H9 (cell line): ENCODE measurements around the gene RELL1. TPM values are rescaled to one million over a fixed set of nuclear protein-coding genes. Genes with fewer than 3 reads are reported as not detected.

ENCODE experiments used
- DNase-seq: peaks from one replicate; pipeline ENCODE4 v3.0.0-alpha.2; 2017
- H2AFZ ChIP-seq: one replicate; pipeline ENCODE4 v1.6.1; 2013; ENCODE audit warnings: mild to moderate bottlenecking, low read length, control low read depth, moderate library complexity
- H2AK5ac ChIP-seq: 2 replicates; pipeline ENCODE4 v1.6.1; 2013; ENCODE audit warnings: low read length, control low read depth, mixed read lengths; ENCODE audit not compliant: insufficient read length
- H2BK120ac ChIP-seq: one replicate; pipeline ENCODE4 v1.6.1; 2013; ENCODE audit warnings: low read depth, mild to moderate bottlenecking, low read length, control low read depth, inconsistent platforms; ENCODE audit not compliant: poor library complexity, severe bottlenecking
- H2BK12ac ChIP-seq: 2 replicates; pipeline ENCODE4 v1.6.1; 2013; ENCODE audit warnings: low read length, control low read depth, mixed read lengths, low read depth; ENCODE audit not compliant: insufficient read length
- H2BK15ac ChIP-seq: 2 replicates; pipeline ENCODE4 v1.6.1; 2013; ENCODE audit warnings: low read depth, low read length, control low read depth
- H2BK20ac ChIP-seq: one replicate; pipeline ENCODE4 v1.6.1; 2013; ENCODE audit warnings: low read depth, mild to moderate bottlenecking, low read length, control low read depth, inconsistent platforms; ENCODE audit not compliant: poor library complexity, severe bottlenecking
- H2BK5ac ChIP-seq: 2 replicates; pipeline ENCODE4 v1.6.1; 2013; ENCODE audit warnings: low read length, control low read depth, mixed read lengths; ENCODE audit not compliant: insufficient read length
- H3K14ac ChIP-seq: 2 replicates; pipeline ENCODE4 v1.6.1; 2013; ENCODE audit warnings: low read length, control low read depth; ENCODE audit not compliant: insufficient read depth
- H3K18ac ChIP-seq: 2 replicates; pipeline ENCODE4 v1.6.1; 2013; ENCODE audit warnings: low read depth, mild to moderate bottlenecking, mixed read lengths, low read length, control low read depth; ENCODE audit not compliant: insufficient read length
- H3K23ac ChIP-seq: 2 replicates; pipeline ENCODE4 v1.6.1; 2013; ENCODE audit warnings: low read length, control low read depth, mixed read lengths, low read depth; ENCODE audit not compliant: insufficient read length
- H3K23me2 ChIP-seq: 2 replicates; pipeline ENCODE4 v1.6.1; 2013; ENCODE audit warnings: low read depth, mild to moderate bottlenecking, mixed read lengths, low read length, control low read depth; ENCODE audit not compliant: insufficient read length, poor library complexity, severe bottlenecking
- H3K27ac ChIP-seq: 2 replicates; pipeline ENCODE4 v1.5.1; 2013; ENCODE audit warnings: low read length, control low read depth, mixed read lengths, low read depth; ENCODE audit not compliant: insufficient read length
- H3K27me3 ChIP-seq: 2 replicates; pipeline ENCODE4 v1.6.1; 2013; ENCODE audit warnings: low read length, control low read depth, inconsistent platforms; ENCODE audit not compliant: insufficient read depth
- H3K4ac ChIP-seq: 2 replicates; pipeline ENCODE4 v1.6.1; 2013; ENCODE audit warnings: low read depth, mild to moderate bottlenecking, control low read depth, inconsistent platforms, low read length, moderate library complexity
- H3K4me1 ChIP-seq: 2 replicates; pipeline ENCODE4 v1.6.1; 2013; ENCODE audit warnings: low read length, control low read depth, inconsistent platforms; ENCODE audit not compliant: insufficient read depth
- H3K4me2 ChIP-seq: 2 replicates; pipeline ENCODE4 v1.6.1; 2013; ENCODE audit warnings: low read length, control low read depth, mixed read lengths; ENCODE audit not compliant: insufficient read length, insufficient read depth
- H3K56ac ChIP-seq: 2 replicates; pipeline ENCODE4 v1.6.1; 2013; ENCODE audit warnings: low read depth, mild to moderate bottlenecking, mixed read lengths, low read length, control low read depth; ENCODE audit not compliant: insufficient read length
- H3K79me1 ChIP-seq: 2 replicates; pipeline ENCODE4 v1.6.1; 2013; ENCODE audit warnings: low read depth, mild to moderate bottlenecking, moderate library complexity, low read length, control low read depth, inconsistent platforms; ENCODE audit not compliant: insufficient read depth, poor library complexity, severe bottlenecking
- H3K79me2 ChIP-seq: 2 replicates; pipeline ENCODE4 v1.6.1; 2013; ENCODE audit warnings: low read length, control low read depth, inconsistent platforms; ENCODE audit not compliant: insufficient read depth
- H3K9ac ChIP-seq: 2 replicates; pipeline ENCODE4 v1.6.1; 2013; ENCODE audit warnings: low read length, control low read depth, mixed read lengths; ENCODE audit not compliant: insufficient read length; ENCODE audit errors: extremely low read depth
- H3K9me3 ChIP-seq: one replicate; pipeline ENCODE4 v1.6.1; 2013; ENCODE audit warnings: low read depth, low read length, inconsistent platforms; ENCODE audit not compliant: control insufficient read depth
- H3T11ph ChIP-seq: one replicate; pipeline ENCODE4 v1.6.1; 2013; ENCODE audit warnings: mild to moderate bottlenecking, low read length, control low read depth, inconsistent platforms
- H4K20me1 ChIP-seq: one replicate; pipeline ENCODE4 v1.6.1; 2013; ENCODE audit not compliant: control insufficient read depth, insufficient read length, insufficient read depth
- H4K5ac ChIP-seq: 2 replicates; pipeline ENCODE4 v1.6.1; 2013; ENCODE audit warnings: low read depth, mild to moderate bottlenecking, mixed read lengths, low read length, control low read depth; ENCODE audit not compliant: insufficient read length
- H4K8ac ChIP-seq: replicated peaks from 2 replicates; pipeline ENCODE4 v1.6.1; 2013; ENCODE audit warnings: low read length, control low read depth, mixed read lengths, low read depth; ENCODE audit not compliant: insufficient read length
- H4K91ac ChIP-seq: 2 replicates; pipeline ENCODE4 v1.6.1; 2013; ENCODE audit warnings: low read depth, mild to moderate bottlenecking, moderate library complexity, mixed read lengths, low read length, control low read depth; ENCODE audit not compliant: insufficient read length
- H3K27ac Mint-ChIP-seq, 3 experiments: 2 replicates in 2 of 3; 3 replicates in 1 of 3; pipeline ENCODE4 v1.8.0; 2020 to 2021; ENCODE audit warnings: mixed read lengths in 3 of 3, mild to moderate bottlenecking in 1 of 3, moderate library complexity in 1 of 3
- H3K27me3 Mint-ChIP-seq: 2 replicates; pipeline ENCODE4 v1.8.0; 2021; ENCODE audit warnings: low read depth, mild to moderate bottlenecking, moderate library complexity, mixed read lengths
- H3K36me3 Mint-ChIP-seq, 3 experiments: 2 replicates in 2 of 3; 3 replicates in 1 of 3; pipeline ENCODE4 v1.8.0; 2020 to 2021; ENCODE audit warnings: low read depth in 3 of 3, mixed read lengths in 3 of 3; ENCODE audit not compliant: insufficient read depth in 1 of 3
- H3K4me1 Mint-ChIP-seq, 2 experiments: 2 replicates each; pipeline ENCODE4 v1.8.0; 2020; ENCODE audit warnings: mixed read lengths in 2 of 2
- H3K4me3 Mint-ChIP-seq, 2 experiments: 2 replicates in 1 of 2; 3 replicates in 1 of 2; pipeline ENCODE4 v1.8.0; 2020 to 2021; ENCODE audit warnings: mild to moderate bottlenecking in 2 of 2, mixed read lengths in 2 of 2, moderate library complexity in 1 of 2
- H3K9me3 Mint-ChIP-seq, 2 experiments: 2 replicates in 1 of 2; 3 replicates in 1 of 2; pipeline ENCODE4 v1.8.0; 2020; ENCODE audit warnings: mild to moderate bottlenecking in 2 of 2, mixed read lengths in 2 of 2, moderate library complexity in 1 of 2
- WGBS: extraction: QIAGEN DNeasy Blood & Tissue Kit; methylation state at CpG from one replicate; pipeline ENCODE4 v1.1.7; 2013; ENCODE audit warnings: missing lambda C conversion rate, low lambda C conversion rate, mixed read lengths; ENCODE audit not compliant: insufficient read length; ENCODE audit errors: extremely low coverage; 5-methylcytosine and 5-hydroxymethylcytosine counted together
- total RNA-seq: library from RNA; stranded (reverse); gene quantifications from 2 replicates; pipeline ENCODE4 v1.2.1, GENCODE V29; 2021
- TF ChIP-seq, protein P1 (sequence below): fragments of 200-600 bp; sonication (generic); conservative IDR thresholded peaks from 3 replicates; pipeline ENCODE4 v1.8.0; 2021; ENCODE audit warnings: antibody characterized with exemption, mild to moderate bottlenecking

RELL1 gene
- total RNA-seq, 1 experiment from 2014 or later, result 10.8 TPM

GRCh38 chr4:37562592-37562991 is 123.6 kb downstream of the RELL1 start:
- Histone ChIP-seq H2AK5ac (no peak overlapping the region), H3K9me3 (no peaks in the 10 kb centered on the region), H3K27ac (no peak overlapping the region), H4K91ac (no peak overlapping the region), H3K56ac (no peak overlapping the region), H3K4ac (no peak overlapping the region), H3K14ac (no peak overlapping the region), H3K79me1 (no peaks in the 10 kb centered on the region), H3K79me2 (no peaks in the 10 kb centered on the region), H3K9ac (no peak overlapping the region), H2BK12ac (no peak overlapping the region), H3T11ph (no peak overlapping the region), H3K27me3 (no peaks in the 10 kb centered on the region), H3K4me1 (no peaks in the 10 kb centered on the region), H2BK20ac (no peak overlapping the region), H2BK5ac (no peak overlapping the region), H2BK15ac (no peak overlapping the region), H4K8ac (no peak overlapping the region), H4K5ac (no peak overlapping the region), H2AFZ (no peak overlapping the region), H2BK120ac (no peak overlapping the region), H3K23ac (no peak overlapping the region), H4K20me1 (no peaks in the 10 kb centered on the region), H3K18ac (no peak overlapping the region), H3K4me2 (no peak overlapping the region), H3K23me2 (no peaks in the 10 kb centered on the region)
- Mint-ChIP-seq H3K27ac (no peak overlapping the region), H3K27me3 (no peaks in the 10 kb centered on the region; the same call in 1 of the 2 replicates), H3K36me3 (peaks cover 0 to 5% (median 2%) of the 10 kb centered on the region in 3 experiments; a peak in 3 of 7 replicates), H3K9me3 (peaks cover 3 to 5% of the 10 kb centered on the region in 2 experiments; a peak in 3 of 5 replicates), H3K4me3 (no peak overlapping the region), H3K4me1 (peaks cover 6 to 8% of the 10 kb centered on the region in 2 experiments)
- TF ChIP-seq, protein P1, sequence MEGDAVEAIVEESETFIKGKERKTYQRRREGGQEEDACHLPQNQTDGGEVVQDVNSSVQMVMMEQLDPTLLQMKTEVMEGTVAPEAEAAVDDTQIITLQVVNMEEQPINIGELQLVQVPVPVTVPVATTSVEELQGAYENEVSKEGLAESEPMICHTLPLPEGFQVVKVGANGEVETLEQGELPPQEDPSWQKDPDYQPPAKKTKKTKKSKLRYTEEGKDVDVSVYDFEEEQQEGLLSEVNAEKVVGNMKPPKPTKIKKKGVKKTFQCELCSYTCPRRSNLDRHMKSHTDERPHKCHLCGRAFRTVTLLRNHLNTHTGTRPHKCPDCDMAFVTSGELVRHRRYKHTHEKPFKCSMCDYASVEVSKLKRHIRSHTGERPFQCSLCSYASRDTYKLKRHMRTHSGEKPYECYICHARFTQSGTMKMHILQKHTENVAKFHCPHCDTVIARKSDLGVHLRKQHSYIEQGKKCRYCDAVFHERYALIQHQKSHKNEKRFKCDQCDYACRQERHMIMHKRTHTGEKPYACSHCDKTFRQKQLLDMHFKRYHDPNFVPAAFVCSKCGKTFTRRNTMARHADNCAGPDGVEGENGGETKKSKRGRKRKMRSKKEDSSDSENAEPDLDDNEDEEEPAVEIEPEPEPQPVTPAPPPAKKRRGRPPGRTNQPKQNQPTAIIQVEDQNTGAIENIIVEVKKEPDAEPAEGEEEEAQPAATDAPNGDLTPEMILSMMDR, result no peak
- no peak for DNase-seq
- whole genome bisulfite sequencing, result no CpG with 5 or more reads among the region's 4 CpGs
